K562 (cell line): ENCODE data around the gene CHST8.

Experiments
- POLR2A ChIP-seq: fragments of 450-650 bp; conservative IDR thresholded peaks from 2 replicates; pipeline ENCODE4 v1.6.1; 2016
- TRIM28 ChIP-seq: fragments of 450-650 bp; IDR thresholded peaks from 2 replicates; pipeline ENCODE4 v1.6.1; 2017

GRCh38 chr19:33720691-33721682 is 99.2 kb downstream of the CHST8 start:
- TF ChIP-seq TRIM28 (no peak), POLR2A (no peak)
